Endodermal cell (in vitro differentiated cells): ENCODE results near the gene ZHX3. TPM values are rescaled to one million over a fixed set of nuclear protein-coding genes. Genes with fewer than 3 reads are reported as not detected.

ENCODE experiments used
- DNase-seq: peaks from one replicate; pipeline ENCODE4 v3.0.0-alpha.2; 2017
- H3K27ac ChIP-seq: 2 replicates; pipeline ENCODE4 v1.5.1; 2013; ENCODE audit warnings: mild to moderate bottlenecking, low read depth, low read length, moderate library complexity
- H3K27me3 ChIP-seq: 2 replicates; pipeline ENCODE4 v1.6.1; 2013; ENCODE audit warnings: mild to moderate bottlenecking, low read length, moderate library complexity; ENCODE audit not compliant: insufficient read depth, control insufficient read depth, poor library complexity, severe bottlenecking
- H3K36me3 ChIP-seq: 2 replicates; pipeline ENCODE4 v1.7.0; 2013; ENCODE audit warnings: mild to moderate bottlenecking, low read length, moderate library complexity; ENCODE audit not compliant: control insufficient read depth, insufficient read depth
- H3K4me1 ChIP-seq: one replicate; pipeline ENCODE4 v1.7.0; 2013; ENCODE audit warnings: low read length; ENCODE audit not compliant: control insufficient read depth, insufficient read depth
- H3K4me3 ChIP-seq: 2 replicates; pipeline ENCODE4 v1.5.1; 2013; ENCODE audit warnings: mild to moderate bottlenecking, low read length, moderate library complexity
- H3K9ac ChIP-seq: 2 replicates; pipeline ENCODE4 v1.6.1; 2013; ENCODE audit warnings: mild to moderate bottlenecking, low read length, moderate library complexity; ENCODE audit not compliant: poor library complexity, severe bottlenecking; ENCODE audit errors: extremely low read depth
- H3K9me3 ChIP-seq: 2 replicates; pipeline ENCODE4 v1.6.1; 2013; ENCODE audit warnings: mild to moderate bottlenecking, low read length, moderate library complexity; ENCODE audit not compliant: control insufficient read depth
- H3K27ac Mint-ChIP-seq: 2 replicates; pipeline ENCODE4 v1.8.0; 2020; ENCODE audit warnings: mixed read lengths
- H3K27me3 Mint-ChIP-seq: 2 replicates; pipeline ENCODE4 v1.8.0; 2021; ENCODE audit warnings: mild to moderate bottlenecking, mixed read lengths; ENCODE audit not compliant: insufficient read depth
- H3K36me3 Mint-ChIP-seq: 2 replicates; pipeline ENCODE4 v1.8.0; 2020; ENCODE audit warnings: low read depth, mixed read lengths
- H3K4me1 Mint-ChIP-seq: 2 replicates; pipeline ENCODE4 v1.8.0; 2020; ENCODE audit warnings: mixed read lengths
- H3K4me3 Mint-ChIP-seq: 2 replicates; pipeline ENCODE4 v1.8.0; 2020; ENCODE audit warnings: mild to moderate bottlenecking, moderate library complexity, mixed read lengths
- H3K9me3 Mint-ChIP-seq: 2 replicates; pipeline ENCODE4 v1.8.0; 2020; ENCODE audit warnings: mild to moderate bottlenecking, mixed read lengths
- WGBS, 2 experiments: methylation state at CpG; one replicate each; pipeline versions ENCODE4 v1.1.5 to v1.1.7; 2013; ENCODE audit warnings: missing lambda C conversion rate in 2 of 2, mixed read lengths in 1 of 2; ENCODE audit not compliant: insufficient coverage in 1 of 2, insufficient read length in 1 of 2; 5-methylcytosine and 5-hydroxymethylcytosine counted together
- total RNA-seq, 2 donors: library from RNA; stranded (reverse); fragmentation: NEBNext Ultra II Directional in 1 of 2; extraction: Animal tissue kit (Norgen Biotek cat#: 25700) in 1 of 2; gene quantifications; 2 replicates in 1 of 2; 3 replicates in 1 of 2; pipeline ENCODE4 v1.2.1, GENCODE V29; 2021
- TF ChIP-seq, protein P1 (sequence below): fragments of 200-600 bp; sonication (generic); conservative IDR thresholded peaks from 2 replicates; pipeline ENCODE4 v1.5.0; 2021; ENCODE audit warnings: antibody characterized with exemption, mild to moderate bottlenecking

The ZHX3 gene
- total RNA-seq, 2 donors from 2014 or later = 5.4 to 5.5 TPM

DNA sequence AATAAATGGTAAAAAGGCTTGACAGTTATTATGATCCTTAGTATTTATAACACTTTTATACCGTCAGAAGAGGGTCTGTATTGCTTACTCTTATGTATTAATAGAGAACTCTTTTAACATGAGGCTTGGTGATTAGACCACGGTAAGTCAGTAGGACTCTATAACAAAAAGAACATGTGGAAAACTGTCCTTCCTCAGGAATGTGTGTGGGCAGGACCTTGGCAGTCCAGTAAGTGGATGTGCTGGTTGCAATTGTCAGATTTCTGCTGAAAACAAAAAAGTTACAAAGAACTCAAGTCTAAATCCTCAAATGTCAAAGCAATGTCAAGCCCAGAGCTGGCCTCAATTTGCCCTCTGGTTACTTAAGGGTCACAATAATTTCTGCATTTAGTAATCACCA is 99.1 kb downstream of the ZHX3 start:
- H3K27ac ChIP-seq = no peak overlapping the region
- Mint-ChIP-seq H3K4me1 (peaks cover 2% of the 10 kb centered on the region), H3K4me3 (no peak overlapping the region), H3K36me3 (no peaks in the 10 kb centered on the region), H3K27ac (no peak overlapping the region), H3K27me3 (no peaks in the 10 kb centered on the region), H3K9me3 (no peaks in the 10 kb centered on the region)
- 95% methylated on average over 1 of the region's 2 CpGs; no CpG with 5 or more reads in 1 of the 2 experiments for WGBS, 2 experiments
- no peaks in the 10 kb centered on the region for H3K4me1 ChIP-seq
- no peaks in the 10 kb centered on the region for H3K27me3 ChIP-seq
- no peaks in the 10 kb centered on the region for H3K36me3 ChIP-seq
- H3K4me3 ChIP-seq = no peak overlapping the region
- no peak overlapping the region for H3K9ac ChIP-seq
- H3K9me3 ChIP-seq = no peaks in the 10 kb centered on the region
- TF ChIP-seq, protein P1, sequence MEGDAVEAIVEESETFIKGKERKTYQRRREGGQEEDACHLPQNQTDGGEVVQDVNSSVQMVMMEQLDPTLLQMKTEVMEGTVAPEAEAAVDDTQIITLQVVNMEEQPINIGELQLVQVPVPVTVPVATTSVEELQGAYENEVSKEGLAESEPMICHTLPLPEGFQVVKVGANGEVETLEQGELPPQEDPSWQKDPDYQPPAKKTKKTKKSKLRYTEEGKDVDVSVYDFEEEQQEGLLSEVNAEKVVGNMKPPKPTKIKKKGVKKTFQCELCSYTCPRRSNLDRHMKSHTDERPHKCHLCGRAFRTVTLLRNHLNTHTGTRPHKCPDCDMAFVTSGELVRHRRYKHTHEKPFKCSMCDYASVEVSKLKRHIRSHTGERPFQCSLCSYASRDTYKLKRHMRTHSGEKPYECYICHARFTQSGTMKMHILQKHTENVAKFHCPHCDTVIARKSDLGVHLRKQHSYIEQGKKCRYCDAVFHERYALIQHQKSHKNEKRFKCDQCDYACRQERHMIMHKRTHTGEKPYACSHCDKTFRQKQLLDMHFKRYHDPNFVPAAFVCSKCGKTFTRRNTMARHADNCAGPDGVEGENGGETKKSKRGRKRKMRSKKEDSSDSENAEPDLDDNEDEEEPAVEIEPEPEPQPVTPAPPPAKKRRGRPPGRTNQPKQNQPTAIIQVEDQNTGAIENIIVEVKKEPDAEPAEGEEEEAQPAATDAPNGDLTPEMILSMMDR = no peak
- DNase-seq = no peak

DNA sequence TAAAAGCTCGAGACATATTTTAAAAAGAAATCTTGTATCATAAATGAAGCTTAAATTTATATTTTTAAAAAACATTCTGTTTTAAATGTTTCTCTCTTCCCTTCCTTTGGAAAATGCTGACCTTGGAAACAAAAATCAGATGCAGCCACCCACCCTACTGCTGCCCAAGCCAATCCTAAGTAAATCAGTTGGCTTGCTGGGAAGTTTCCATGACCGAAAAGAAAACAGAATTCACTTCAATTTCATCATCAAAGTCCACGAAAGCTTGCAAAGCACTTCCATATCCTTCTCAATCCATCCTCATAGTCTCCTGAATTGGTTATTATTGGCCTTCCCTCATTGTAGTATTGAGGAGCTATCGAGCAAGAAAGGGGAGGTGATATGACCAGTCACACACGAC is 100.1 kb downstream of the ZHX3 start:
- H3K9ac ChIP-seq = no peak overlapping the region
- no peaks in the 10 kb centered on the region for H3K4me1 Mint-ChIP-seq
- no peak overlapping the region for H3K4me3 ChIP-seq
- no peaks in the 10 kb centered on the region for H3K9me3 ChIP-seq
- no peak for DNase-seq
- H3K27ac ChIP-seq = no peak overlapping the region
- no peaks in the 10 kb centered on the region for H3K9me3 Mint-ChIP-seq
- H3K36me3 ChIP-seq = no peaks in the 10 kb centered on the region
- no peak overlapping the region for H3K27ac Mint-ChIP-seq
- H3K27me3 Mint-ChIP-seq = no peaks in the 10 kb centered on the region
- H3K36me3 Mint-ChIP-seq = no peaks in the 10 kb centered on the region
- H3K27me3 ChIP-seq = no peaks in the 10 kb centered on the region
- H3K4me3 Mint-ChIP-seq = no peak overlapping the region
- no peaks in the 10 kb centered on the region for H3K4me1 ChIP-seq
- WGBS, 2 experiments = 91 to 100% methylated on average over 2 to 4 of the region's 5 CpGs
- TF ChIP-seq, protein P1 = no peak

DNA sequence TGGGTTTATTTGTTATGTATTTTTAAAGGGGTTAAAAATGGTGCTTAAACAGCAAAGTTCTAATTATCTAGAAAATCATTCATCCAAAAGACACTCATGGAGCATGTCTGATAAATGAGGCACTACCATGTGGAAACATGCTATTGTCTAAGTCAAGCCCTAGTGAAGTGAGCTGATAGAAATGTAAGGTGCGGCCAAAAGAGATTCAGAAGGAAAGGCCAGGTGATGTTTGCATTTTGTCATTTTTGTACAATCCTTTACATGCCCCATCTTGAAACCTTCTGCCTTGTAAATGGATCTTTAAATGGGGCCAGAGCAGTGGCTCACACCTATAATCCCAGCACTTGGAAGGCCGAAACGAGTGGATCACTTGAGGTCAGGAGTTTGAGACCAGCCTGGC is 102.9 kb downstream of the ZHX3 start:
- H3K9ac ChIP-seq = no peak overlapping the region
- H3K4me1 ChIP-seq = no peaks in the 10 kb centered on the region
- H3K27me3 ChIP-seq = no peaks in the 10 kb centered on the region
- H3K9me3 ChIP-seq = no peaks in the 10 kb centered on the region
- no peaks in the 10 kb centered on the region for H3K36me3 ChIP-seq
- H3K27ac Mint-ChIP-seq = no peak overlapping the region
- no peak overlapping the region for H3K27ac ChIP-seq
- WGBS, 2 experiments = 98 to 100% methylated on average over 1 to 3 of the region's 3 CpGs
- H3K4me3 Mint-ChIP-seq = no peak overlapping the region
- no peaks in the 10 kb centered on the region for H3K9me3 Mint-ChIP-seq
- DNase-seq = no peak
- no peaks in the 10 kb centered on the region for H3K36me3 Mint-ChIP-seq
- H3K4me1 Mint-ChIP-seq = no peaks in the 10 kb centered on the region
- no peaks in the 10 kb centered on the region for H3K27me3 Mint-ChIP-seq
- H3K4me3 ChIP-seq = no peak overlapping the region
- TF ChIP-seq, protein P1 = no peak
